Stomach (tissue), 9 donors: ENCODE data around the gene GPBP1L1. TPM values are rescaled to one million over a fixed set of nuclear protein-coding genes. Genes with fewer than 3 reads are reported as not detected.

Source experiments
- DNase-seq, 2 donors: peaks; one replicate each; pipeline versions ENCODE4 v3.0.0 to v3.0.0-alpha.2; 2013 to 2019
- H3K27ac ChIP-seq, 5 donors: fragments of 200-600 bp in 4 of 5; sonication (generic) in 4 of 5; one replicate each; pipeline ENCODE4 v1.5.1; 2013 to 2019; ENCODE audit warnings: mild to moderate bottlenecking in 1 of 5, moderate library complexity in 1 of 5
- H3K27me3 ChIP-seq, 3 donors: fragments of 200-600 bp; sonication (generic); one replicate each; pipeline ENCODE4 v1.5.1; 2017 to 2019; ENCODE audit warnings: mixed run types in 1 of 3
- H3K36me3 ChIP-seq, 4 donors: fragments of 200-600 bp; sonication (generic); 1 replicate in 3 of 4; 2 replicates in 1 of 4; pipeline ENCODE4 v1.5.1; 2016 to 2019
- H3K4me1 ChIP-seq, 4 donors: fragments of 200-600 bp; sonication (generic); one replicate each; pipeline ENCODE4 v1.5.1; 2016 to 2019
- H3K4me3 ChIP-seq, 4 donors: fragments of 200-600 bp; sonication (generic) in 3 of 4; one replicate each; pipeline ENCODE4 v1.5.1; 2016 to 2019; ENCODE audit warnings: mild to moderate bottlenecking in 1 of 4
- H3K9me3 ChIP-seq, 4 donors: fragments of 200-600 bp; sonication (generic); one replicate each; pipeline ENCODE4 v1.5.1; 2016 to 2019
- CTCF ChIP-seq, 7 experiments: fragments of 450-650 bp in 4 of 7; fragments of 200-600 bp in 3 of 7; sonication (generic) in 3 of 7; IDR thresholded peaks; one replicate each; pipeline ENCODE4 v1.5.1; 2016 to 2019; ENCODE audit warnings: antibody characterized with exemption in 7 of 7, control low read depth in 2 of 7, mild to moderate bottlenecking in 1 of 7
- EP300 ChIP-seq: sonication (generic); formaldehyde crosslinking; IDR thresholded peaks from one replicate; pipeline ENCODE4 v1.6.1; 2017; ENCODE audit warnings: antibody characterized with exemption
- POLR2A ChIP-seq, 4 donors: fragments of 450-650 bp; IDR thresholded peaks; one replicate each; pipeline ENCODE4 v1.6.1; 2016; ENCODE audit warnings: antibody characterized with exemption in 4 of 4, control low read depth in 2 of 4, mild to moderate bottlenecking in 1 of 4, moderate library complexity in 1 of 4
- POLR2AphosphoS5 ChIP-seq, 3 donors: sonication (generic); formaldehyde crosslinking; IDR thresholded peaks; one replicate each; pipeline ENCODE4 v1.6.1; 2016; ENCODE audit warnings: antibody characterized with exemption in 3 of 3
- WGBS, 5 donors: extraction: QIAGEN DNeasy Blood & Tissue Kit in 3 of 5; methylation state at CpG; one replicate each; pipeline versions ENCODE4 v1.1.5 to v1.1.7; 2013 to 2018; 5-methylcytosine and 5-hydroxymethylcytosine counted together
- intact Hi-C: fragments of 100-400 bp; cut with DNase I; formaldehyde crosslinking; loops from one replicate; pipeline ENCODE4 v1.15.1; 2023; ENCODE audit warnings: low total_unique reads
- polyA plus RNA-seq, 3 donors: library from polyadenylated mRNA; stranded (reverse); fragments of 200-250 nt; gene quantifications; one replicate each; pipeline ENCODE4 v1.2.3, GENCODE V29; 2013
- total RNA-seq, 5 donors: library from RNA; depleted of rRNA; stranded (reverse); fragments of >200 nt; gene quantifications; one replicate each; pipeline versions ENCODE4 v1.1.0 to v1.2.3, GENCODE V29; 2014 to 2016
- donor health status: healthy with polysubstance abuse.
- donor health status: Bipolar disorder and iron deficiency.
- donor health status: healthy.

Gene GPBP1L1
- total and polyA plus RNA-seq, 8 donors: 40.1 to 346 (median 103) TPM

DNA sequence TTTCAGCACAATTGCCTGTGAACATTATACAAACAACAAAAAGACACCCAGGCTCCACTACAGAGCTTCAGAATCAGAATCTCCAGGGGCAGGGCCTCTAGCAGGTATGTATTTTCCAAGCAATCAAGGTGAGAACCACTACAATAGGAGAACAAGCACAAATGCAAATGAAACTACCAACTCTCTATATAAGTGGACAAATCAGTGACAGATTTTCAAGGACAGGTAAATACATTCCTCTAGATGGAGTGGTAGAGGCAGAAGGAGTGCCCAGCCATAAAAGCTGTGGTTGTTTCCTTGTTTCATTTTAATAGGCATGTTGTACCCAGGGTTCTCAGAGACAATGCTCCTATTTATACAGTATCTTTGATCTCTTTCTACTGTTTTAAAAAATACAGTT lies 42.4 kb downstream of the GPBP1L1 start:
- H3K4me1 ChIP-seq: peaks cover 8 to 39% (median 25%) of the 10 kb centered on the region in 4 donors
- no peak overlapping the region for H3K4me3 ChIP-seq
- H3K27me3 ChIP-seq: no peaks in the 10 kb centered on the region
- H3K27ac ChIP-seq: peak overlapping the region; percentile 29 to 76 (median 47)
- peaks cover 31 to 72% (median 67%) of the 10 kb centered on the region in 4 donors for H3K36me3 ChIP-seq
- intact Hi-C loops: no loop called here
- H3K9me3 ChIP-seq: no peaks in the 10 kb centered on the region
- DNase-seq: peak in 1 of 2 donors; percentile 76
- TF ChIP-seq EP300 (no peak), POLR2AphosphoS5 (IDR thresholded peaks at IDR 0.05) (peak in 1 of 3 donors; percentile 65), CTCF (IDR thresholded peaks at IDR 0.05) (peak in 2 of 7 experiments; percentile 7 to 16)

- Histone ChIP-seq H3K27me3 (no peaks in the 10 kb centered on the region), H3K36me3 (peaks cover 37 to 72% (median 67%) of the 10 kb centered on the region in 4 donors), H3K4me1 (peaks cover 8 to 35% (median 21%) of the 10 kb centered on the region in 4 donors), H3K9me3 (no peaks in the 10 kb centered on the region), H3K27ac (peak overlapping the region in 2 of 5 donors; percentile 54 to 76), H3K4me3 (no peak overlapping the region)
- intact Hi-C loops: no loop called here
- 63 to 79% (median 75%) methylated on average over 5 of the region's 5 CpGs for WGBS, 5 donors
- no peak for TF ChIP-seq CTCF (IDR thresholded peaks at IDR 0.05)
- no peak for TF ChIP-seq POLR2AphosphoS5 (IDR thresholded peaks at IDR 0.05)
- no peak for TF ChIP-seq EP300
- TF ChIP-seq POLR2A (IDR thresholded peaks at IDR 0.05): no peak
- DNase-seq: no peak
Measured at GRCh38 chr1:45643321-45643720, 43.0 kb downstream of the GPBP1L1 start.

GRCh38 chr1:45640293-45640692 lies 46.0 kb downstream of the GPBP1L1 start:
- intact Hi-C loops: no loop called here
- Histone ChIP-seq H3K4me1 (peaks cover 0 to 16% (median 7%) of the 10 kb centered on the region in 4 donors), H3K9me3 (no peaks in the 10 kb centered on the region), H3K4me3 (no peak overlapping the region), H3K27me3 (no peaks in the 10 kb centered on the region), H3K36me3 (peaks cover 48 to 92% (median 81%) of the 10 kb centered on the region in 4 donors), H3K27ac (no peak overlapping the region)
- no peak for DNase-seq
- TF ChIP-seq EP300 (no peak), POLR2AphosphoS5 (IDR thresholded peaks at IDR 0.05) (no peak), CTCF (IDR thresholded peaks at IDR 0.05) (no peak), POLR2A (IDR thresholded peaks at IDR 0.05) (no peak)
- WGBS, 5 donors: 88 to 98% (median 96%) methylated on average over 1 of the region's 1 CpG

- Histone ChIP-seq H3K36me3 (peaks cover 64 to 100% (median 96%) of the 10 kb centered on the region in 4 donors), H3K27ac (peak overlapping the region in 1 of 5 donors; percentile 7), H3K27me3 (no peaks in the 10 kb centered on the region), H3K4me1 (no peaks in the 10 kb centered on the region), H3K9me3 (no peaks in the 10 kb centered on the region), H3K4me3 (no peak overlapping the region)
- intact Hi-C loops: no loop called here
- WGBS, 5 donors: 33 to 52% (median 40%) methylated on average over 1 of the region's 1 CpG
- TF ChIP-seq POLR2A (IDR thresholded peaks at IDR 0.05) (no peak), EP300 (no peak), CTCF (IDR thresholded peaks at IDR 0.05) (no peak), POLR2AphosphoS5 (IDR thresholded peaks at IDR 0.05) (no peak)
- no peak for DNase-seq
Measured at GRCh38 chr1:45635211-45635610, 51.1 kb downstream of the GPBP1L1 start.
